ENCODE data around the gene BIRC3. TPM values are rescaled to one million over a fixed set of nuclear protein-coding genes. Genes with fewer than 3 reads are reported as not detected.

Gene BIRC3
- total RNA-seq, 1 donor from 2014 or later = 0.36 TPM

- Mint-ChIP-seq H3K9me3 (ENCODE audit: low read depth) (no peaks in the 10 kb centered on the region), H3K27ac (no peak overlapping the region), H3K4me3 (ENCODE audit: low read depth) (no peak overlapping the region), H3K36me3 (ENCODE audit: insufficient read depth) (no peaks in the 10 kb centered on the region), H3K27me3 (no peaks in the 10 kb centered on the region), H3K4me1 (ENCODE audit: low read depth) (no peaks in the 10 kb centered on the region)
- TF ChIP-seq CTCF (IDR thresholded peaks at IDR 0.05; ENCODE audit: unreplicated experiment) = no peak
- no peak for DNase-seq (ENCODE audit: low spot score, unreplicated experiment)
Observed at GRCh38 chr11:102325088-102325487, 7.8 kb downstream of the BIRC3 start.

GRCh38 chr11:102328748-102329147 lies 11.5 kb downstream of the BIRC3 start:
- H3K27me3 Mint-ChIP-seq = no peaks in the 10 kb centered on the region
- TF ChIP-seq CTCF (IDR thresholded peaks at IDR 0.05; ENCODE audit: unreplicated experiment) = no peak
- no peaks in the 10 kb centered on the region for H3K9me3 Mint-ChIP-seq (ENCODE audit: low read depth)
- no peak overlapping the region for H3K27ac Mint-ChIP-seq
- no peak overlapping the region for H3K4me3 Mint-ChIP-seq (ENCODE audit: low read depth)
- no peaks in the 10 kb centered on the region for H3K36me3 Mint-ChIP-seq (ENCODE audit: insufficient read depth)
- H3K4me1 Mint-ChIP-seq (ENCODE audit: low read depth) = no peaks in the 10 kb centered on the region
- DNase-seq (ENCODE audit: low spot score, unreplicated experiment) = no peak

- DNase-seq (ENCODE audit: low spot score, unreplicated experiment) = no peak
- Mint-ChIP-seq H3K27ac (no peak overlapping the region), H3K4me1 (ENCODE audit: low read depth) (no peaks in the 10 kb centered on the region), H3K36me3 (ENCODE audit: insufficient read depth) (no peaks in the 10 kb centered on the region), H3K27me3 (no peaks in the 10 kb centered on the region), H3K4me3 (ENCODE audit: low read depth) (no peak overlapping the region), H3K9me3 (ENCODE audit: low read depth) (no peaks in the 10 kb centered on the region)
- no peak for TF ChIP-seq CTCF (IDR thresholded peaks at IDR 0.05; ENCODE audit: unreplicated experiment)
Observed at GRCh38 chr11:102330231-102330630, 12.9 kb downstream of the BIRC3 start.

- H3K4me1 Mint-ChIP-seq (ENCODE audit: low read depth) = no peaks in the 10 kb centered on the region
- no peaks in the 10 kb centered on the region for H3K9me3 Mint-ChIP-seq (ENCODE audit: low read depth)
- no peaks in the 10 kb centered on the region for H3K27me3 Mint-ChIP-seq
- no peak for DNase-seq (ENCODE audit: low spot score, unreplicated experiment)
- no peak overlapping the region for H3K27ac Mint-ChIP-seq
- no peak overlapping the region for H3K4me3 Mint-ChIP-seq (ENCODE audit: low read depth)
- no peak for TF ChIP-seq CTCF (IDR thresholded peaks at IDR 0.05; ENCODE audit: unreplicated experiment)
- H3K36me3 Mint-ChIP-seq (ENCODE audit: insufficient read depth) = no peaks in the 10 kb centered on the region
Observed at GRCh38 chr11:102331341-102331740, 14.1 kb downstream of the BIRC3 start.

GRCh38 chr11:102332611-102332994 lies 15.3 kb downstream of the BIRC3 start:
- Mint-ChIP-seq H3K9me3 (ENCODE audit: low read depth) (no peaks in the 10 kb centered on the region), H3K27me3 (no peaks in the 10 kb centered on the region), H3K36me3 (ENCODE audit: insufficient read depth) (no peaks in the 10 kb centered on the region), H3K4me3 (ENCODE audit: low read depth) (no peak overlapping the region), H3K27ac (no peak overlapping the region), H3K4me1 (ENCODE audit: low read depth) (no peaks in the 10 kb centered on the region)
- TF ChIP-seq CTCF (IDR thresholded peaks at IDR 0.05; ENCODE audit: unreplicated experiment) = no peak
- DNase-seq (ENCODE audit: low spot score, unreplicated experiment) = no peak
